ENCODE measurements around the gene ZFP36L2.

Gene ZFP36L2

GRCh38 chr2:43241558-43241957 is 15.2 kb upstream of the ZFP36L2 start:
- DNase-seq = no peak

DNA sequence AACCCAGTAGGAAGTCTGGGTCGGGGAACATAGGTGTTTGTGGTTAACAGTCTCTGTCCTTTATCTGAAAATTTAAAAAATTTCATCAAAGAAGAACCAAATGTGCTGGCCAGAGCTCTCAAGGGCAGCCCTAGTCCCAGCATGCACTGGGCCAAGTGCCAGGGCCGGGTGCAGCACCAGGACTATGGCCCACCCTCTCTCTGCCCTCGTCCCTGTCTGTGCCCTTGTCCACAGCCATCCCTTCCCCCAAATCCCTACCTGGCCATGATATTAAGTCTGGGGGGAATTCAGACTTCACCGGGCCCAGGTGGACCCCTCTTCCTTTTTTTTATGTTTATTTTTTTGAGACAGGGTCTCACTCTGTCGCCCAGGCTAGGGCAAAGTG is 14.4 kb upstream of the ZFP36L2 start:
- no peak for DNase-seq

DNA sequence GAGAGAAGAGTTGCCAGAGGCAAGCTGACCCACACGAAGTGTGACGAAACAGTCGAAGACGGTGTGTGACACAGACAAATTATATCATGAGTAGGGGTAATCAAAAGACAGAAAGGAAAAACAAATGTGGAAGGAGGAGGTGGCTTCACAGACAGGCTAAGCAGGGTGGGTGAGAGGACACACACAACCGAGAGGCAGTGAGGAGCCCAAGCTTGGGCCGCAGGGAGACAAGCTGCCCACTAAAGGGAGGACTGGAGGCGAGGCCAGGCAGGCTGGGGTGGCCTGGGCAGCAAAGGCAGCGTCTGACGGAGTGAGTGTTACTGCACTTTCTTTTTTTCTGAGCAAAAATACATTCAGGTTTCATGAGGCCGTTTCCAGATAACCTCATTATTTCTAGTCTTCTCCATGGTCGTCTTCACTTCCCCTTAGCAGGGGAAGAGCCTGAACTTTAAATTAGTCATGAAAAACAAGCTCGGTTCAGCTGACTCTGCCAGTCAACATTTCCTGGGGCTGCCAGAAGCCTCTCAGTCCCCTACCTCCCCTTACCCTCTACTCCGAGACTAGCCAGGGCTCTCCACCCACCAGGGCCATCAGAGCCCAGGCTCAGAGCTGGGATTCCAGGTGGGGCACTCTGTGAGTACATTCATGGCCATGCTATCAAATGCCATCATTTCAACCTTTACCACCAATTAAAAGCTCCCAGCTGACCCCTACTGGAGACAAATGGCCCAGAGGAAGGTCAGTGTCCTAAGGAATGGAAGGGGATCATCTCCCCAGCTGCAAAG is 13.8 kb upstream of the ZFP36L2 start:
- DNase-seq = no peak

- DNase-seq = no peak
Observed at GRCh38 chr2:43238813-43239212, 12.4 kb upstream of the ZFP36L2 start.

GRCh38 chr2:43238176-43238575 is 11.8 kb upstream of the ZFP36L2 start:
- DNase-seq = no peak

- no peak for DNase-seq
Observed at GRCh38 chr2:43233218-43234212, 7.1 kb upstream of the ZFP36L2 start.

DNA sequence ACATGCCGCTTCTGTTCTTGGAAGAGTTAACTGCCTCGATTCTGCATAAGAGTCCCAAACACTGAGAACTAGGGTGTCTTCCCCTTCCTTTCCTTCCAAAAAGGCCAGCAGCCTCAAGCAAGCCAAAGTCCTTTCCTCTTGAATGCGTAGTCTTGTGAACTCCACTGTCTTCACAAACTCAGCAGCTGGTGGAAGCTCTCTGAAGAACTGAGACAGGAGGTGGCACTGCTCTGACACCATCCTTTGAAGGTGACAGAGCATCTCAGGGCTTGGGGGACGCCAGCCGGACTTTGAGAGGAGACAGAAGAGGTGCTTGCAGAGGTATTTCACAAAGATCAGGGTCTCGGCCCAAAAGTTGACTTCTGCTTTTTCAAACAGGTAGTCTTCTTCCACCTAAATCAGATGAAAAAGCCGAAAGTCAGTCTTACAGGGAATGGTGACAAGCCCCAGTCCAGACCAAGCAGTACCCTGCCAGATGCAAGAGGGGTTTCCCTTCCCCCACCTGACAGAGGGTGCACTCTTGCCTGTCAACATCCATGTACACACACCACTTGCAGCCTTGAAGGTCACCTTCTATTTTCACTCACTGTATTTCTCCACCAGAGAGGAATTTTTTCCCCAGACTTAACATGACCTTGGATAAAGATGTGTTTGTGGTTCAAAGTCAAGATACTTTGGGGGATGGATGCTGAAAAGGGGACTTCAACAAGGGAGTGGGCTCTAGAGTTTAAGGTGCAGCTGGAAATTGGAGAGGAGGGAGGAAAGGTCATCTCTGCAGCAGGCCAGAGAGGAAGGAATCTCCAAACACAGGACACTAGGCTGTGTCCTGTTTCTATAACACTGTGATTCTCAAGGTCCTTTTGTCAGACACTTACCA is 4.8 kb upstream of the ZFP36L2 start:
- DNase-seq = no peak

DNA sequence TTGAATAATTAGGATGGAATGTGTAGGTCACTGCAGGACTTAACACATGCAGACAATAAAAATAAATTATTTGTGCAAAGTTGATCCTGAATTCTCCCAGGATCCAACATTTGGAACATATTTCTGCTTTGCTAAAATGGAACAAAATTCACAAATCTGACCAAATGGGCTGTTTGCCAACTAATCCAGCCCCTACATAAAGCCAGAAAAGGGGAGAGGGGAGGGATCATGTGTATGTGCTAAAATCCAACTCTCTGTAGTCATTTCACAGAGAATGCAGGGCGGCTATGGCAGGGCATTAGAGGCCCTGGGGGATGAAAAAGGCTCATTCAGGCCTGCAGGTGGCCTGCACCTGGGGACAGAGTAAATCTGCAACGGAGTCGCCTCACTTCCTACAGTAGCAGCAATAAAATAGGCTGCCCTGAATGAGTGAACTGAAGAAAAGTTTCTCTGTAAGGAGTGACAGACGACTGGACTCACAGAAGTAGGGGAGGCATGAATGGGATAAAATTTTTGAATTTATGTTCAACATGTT is 4.0 kb upstream of the ZFP36L2 start:
- DNase-seq = no peak

GRCh38 chr2:43228756-43229659 is 2.6 kb upstream of the ZFP36L2 start:
- DNase-seq = no peak

DNA sequence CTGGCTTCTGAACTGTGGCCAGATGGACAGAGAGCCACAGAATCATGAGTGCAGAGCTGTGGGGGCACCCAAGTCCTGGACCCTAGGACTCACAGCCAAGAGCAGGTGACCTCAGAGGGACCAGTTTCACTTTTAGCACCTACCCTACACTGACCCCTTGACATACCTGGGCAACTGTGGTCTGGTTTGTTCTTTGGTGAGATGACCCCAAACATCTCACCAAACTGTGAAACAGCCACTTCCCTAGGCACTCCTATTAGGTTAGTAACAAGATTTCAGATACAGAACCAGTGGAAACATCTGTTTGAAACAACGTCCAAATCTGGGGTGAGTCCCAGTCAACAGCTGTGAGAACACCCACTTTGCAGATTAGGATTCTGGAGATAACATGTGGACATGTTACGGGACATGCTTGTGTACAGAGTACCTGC is 1.9 kb upstream of the ZFP36L2 start:
- DNase-seq = no peak

DNA sequence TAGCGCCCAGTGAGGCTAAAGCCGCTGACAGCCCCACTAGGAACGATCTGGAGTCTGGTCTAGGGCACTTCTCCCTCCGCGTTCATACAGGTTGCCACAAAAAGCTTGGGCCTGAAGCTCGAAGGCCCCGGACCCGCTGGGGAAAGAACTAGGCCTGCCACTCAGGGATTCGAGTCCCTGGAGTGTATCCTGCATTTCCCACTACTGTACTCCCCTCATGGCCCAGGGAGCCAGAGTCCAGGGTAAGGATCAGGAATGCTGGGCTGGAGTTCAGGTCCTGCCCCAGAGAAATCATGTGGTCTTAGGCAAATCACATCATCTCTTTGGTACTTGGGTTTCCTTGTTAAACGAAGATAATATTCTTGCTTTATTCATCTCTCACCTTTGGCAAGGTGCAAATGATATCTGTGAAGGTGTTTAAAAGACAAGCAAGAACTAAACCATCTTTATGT is 1.4 kb upstream of the ZFP36L2 start:
- DNase-seq = no peak

- peak; percentile 56 to 63 for DNase-seq
Observed at GRCh38 chr2:43226955-43227829, 786 bp upstream of the ZFP36L2 start.

GRCh38 chr2:43225788-43226557 is 433 bp downstream of the ZFP36L2 start:
- DNase-seq = peak; percentile 26 to 30

GRCh38 chr2:43225093-43225787 is 1.2 kb downstream of the ZFP36L2 start:
- peak; percentile 46 to 52 for DNase-seq

DNA sequence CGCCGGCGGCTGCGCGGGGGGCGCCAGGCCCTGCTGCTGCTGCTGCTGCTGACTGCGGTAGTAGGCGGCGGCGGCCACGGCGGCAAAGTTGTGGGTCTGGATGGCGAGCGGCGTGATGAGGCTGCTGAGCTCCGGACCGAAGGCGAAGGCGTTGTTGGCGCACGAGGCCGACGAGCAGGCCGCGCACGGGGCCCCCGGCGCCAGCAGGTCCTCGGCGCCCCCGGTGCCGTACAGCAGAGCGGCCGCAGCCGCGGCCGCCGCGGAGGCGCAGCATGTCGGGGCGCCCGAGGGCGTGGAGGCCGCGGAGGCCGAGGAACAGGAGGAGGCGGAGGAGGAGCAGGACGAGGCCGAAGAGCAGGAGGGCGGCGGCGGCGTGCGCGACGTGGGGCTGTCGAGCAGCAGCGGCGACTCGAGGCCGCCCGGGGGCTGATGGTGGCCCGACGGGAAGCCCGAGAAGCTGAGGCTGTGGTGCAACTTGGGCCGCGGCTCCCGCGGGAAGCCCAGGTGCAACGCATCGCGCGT is 1.8 kb downstream of the ZFP36L2 start:
- peak in 1 of 2 experiments; percentile 9 for DNase-seq

DNA sequence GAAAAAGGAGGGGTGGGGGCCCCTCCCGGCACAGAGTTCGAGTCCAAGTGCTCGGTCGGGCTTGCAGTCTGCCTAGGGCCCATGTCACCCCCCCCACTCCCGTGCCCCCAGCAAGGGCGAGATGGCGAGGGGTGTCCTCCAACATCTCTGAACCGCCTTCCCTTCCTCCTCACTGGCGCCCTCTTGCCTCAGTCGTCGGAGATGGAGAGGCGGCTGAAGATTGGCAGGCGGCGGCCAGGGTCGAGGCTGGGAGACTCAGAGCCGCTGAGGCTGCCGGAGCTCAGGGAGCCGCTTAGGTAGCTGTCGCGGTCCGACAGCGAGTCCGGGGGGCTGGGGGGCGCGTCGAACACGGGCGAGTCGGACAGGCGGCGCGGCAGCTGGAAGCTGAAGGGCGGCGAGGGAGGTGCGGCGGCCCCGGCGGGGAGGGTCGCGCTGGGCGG is 2.3 kb downstream of the ZFP36L2 start:
- peak; percentile 59 to 63 for DNase-seq

DNA sequence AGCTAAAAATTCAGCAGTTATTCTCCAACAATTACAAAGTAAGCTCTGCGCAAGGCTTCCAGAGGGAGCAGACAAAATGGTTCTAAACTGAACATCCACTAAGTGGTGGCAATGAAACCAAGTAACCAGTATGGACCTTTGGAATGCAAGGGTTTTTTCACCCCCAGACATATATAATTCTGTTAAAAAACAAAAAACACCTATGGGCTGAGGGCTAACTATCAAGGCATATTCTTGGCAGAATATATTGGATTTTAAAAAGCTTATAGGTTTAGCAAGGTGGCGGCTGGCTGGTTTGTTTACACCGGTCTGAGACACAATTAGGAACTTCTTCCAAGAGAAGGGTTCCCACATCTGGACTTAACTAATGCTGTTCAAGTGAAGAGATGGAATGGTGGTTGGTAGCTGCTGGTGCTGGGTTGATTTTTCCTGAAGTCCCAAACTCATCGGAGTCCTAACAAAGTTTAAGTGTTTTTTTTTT is 2.8 kb downstream of the ZFP36L2 start:
- no peak for DNase-seq

Measured in activated CD4-positive, alpha-beta T cell treated with anti-CD3 and anti-CD28 coated beads, Interleukin-2, amount 50 U/mL, for 4 hours (primary cell).